ENCODE measurements around the gene SPINK4. TPM values are rescaled to one million over a fixed set of nuclear protein-coding genes. Genes with fewer than 3 reads are reported as not detected.
A peak's percentile ranks its signal among the peaks of the same experiment; 100 is the strongest.

Gene SPINK4
- total RNA-seq, 1 donor from 2014 or later, result not detected

DNA sequence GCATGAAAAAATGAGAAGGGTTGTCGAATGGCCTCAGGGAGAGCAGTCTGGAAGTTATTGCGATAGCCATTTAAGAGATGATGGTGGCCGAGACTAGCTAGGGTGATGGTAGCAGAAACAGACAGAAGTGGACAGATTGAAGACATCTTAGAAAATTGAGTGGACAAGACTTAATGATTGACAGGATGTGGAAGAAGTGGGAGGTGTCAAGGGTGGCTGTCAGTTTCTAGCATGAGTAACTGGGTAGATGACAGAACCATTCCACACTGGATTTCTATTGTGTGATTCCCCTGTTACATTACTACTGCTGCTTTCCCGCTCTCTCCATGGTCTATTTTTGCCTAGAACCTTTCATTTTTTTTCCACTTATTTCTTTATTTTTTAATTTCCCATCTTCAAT is 37.5 kb downstream of the SPINK4 start:
- ChIA-PET POLR2A (no interaction called here), CTCF (interaction anchor here (0.6 to 1.0 kb wide), 3 partner anchors 9 to 161 kb away, joined by 3 read pairs; no protein-coding TSS in a partner anchor)
- Mint-ChIP-seq H3K36me3 (ENCODE audit: low read depth) (peaks cover 81% of the 10 kb centered on the region), H3K4me1 (no peaks in the 10 kb centered on the region), H3K27me3 (no peaks in the 10 kb centered on the region), H3K27ac (no peak overlapping the region), H3K4me3 (no peak overlapping the region), H3K9me3 (no peaks in the 10 kb centered on the region)
- no peak for DNase-seq
- no peak for ATAC-seq (ENCODE audit: low read depth)
- intact Hi-C loops (cut with micrococcal nuclease), result no loop called here
- TF ChIP-seq, protein P1, sequence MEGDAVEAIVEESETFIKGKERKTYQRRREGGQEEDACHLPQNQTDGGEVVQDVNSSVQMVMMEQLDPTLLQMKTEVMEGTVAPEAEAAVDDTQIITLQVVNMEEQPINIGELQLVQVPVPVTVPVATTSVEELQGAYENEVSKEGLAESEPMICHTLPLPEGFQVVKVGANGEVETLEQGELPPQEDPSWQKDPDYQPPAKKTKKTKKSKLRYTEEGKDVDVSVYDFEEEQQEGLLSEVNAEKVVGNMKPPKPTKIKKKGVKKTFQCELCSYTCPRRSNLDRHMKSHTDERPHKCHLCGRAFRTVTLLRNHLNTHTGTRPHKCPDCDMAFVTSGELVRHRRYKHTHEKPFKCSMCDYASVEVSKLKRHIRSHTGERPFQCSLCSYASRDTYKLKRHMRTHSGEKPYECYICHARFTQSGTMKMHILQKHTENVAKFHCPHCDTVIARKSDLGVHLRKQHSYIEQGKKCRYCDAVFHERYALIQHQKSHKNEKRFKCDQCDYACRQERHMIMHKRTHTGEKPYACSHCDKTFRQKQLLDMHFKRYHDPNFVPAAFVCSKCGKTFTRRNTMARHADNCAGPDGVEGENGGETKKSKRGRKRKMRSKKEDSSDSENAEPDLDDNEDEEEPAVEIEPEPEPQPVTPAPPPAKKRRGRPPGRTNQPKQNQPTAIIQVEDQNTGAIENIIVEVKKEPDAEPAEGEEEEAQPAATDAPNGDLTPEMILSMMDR (IDR thresholded peaks at IDR 0.05), result no peak

DNA sequence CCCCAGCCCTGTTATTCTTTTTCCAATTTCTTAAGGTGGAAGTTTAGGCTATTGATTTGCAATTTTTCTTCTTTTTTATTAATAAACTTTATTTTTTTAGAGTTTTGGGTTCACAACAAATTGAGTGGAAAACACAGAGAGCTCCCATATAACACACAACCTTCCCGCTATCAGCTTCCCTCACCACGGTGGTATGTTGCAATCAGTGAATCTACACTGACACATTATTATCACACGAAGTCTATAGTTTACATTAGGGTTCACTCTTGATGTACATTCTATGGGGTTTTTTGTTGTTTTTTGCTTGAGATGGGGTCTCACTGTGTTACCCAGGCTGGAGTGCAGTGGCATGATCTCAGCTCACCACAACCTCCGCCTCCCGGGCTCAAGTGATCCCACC is 45.5 kb downstream of the SPINK4 start:
- H3K4me1 Mint-ChIP-seq, result peaks cover 15% of the 10 kb centered on the region
- no peak for ATAC-seq (ENCODE audit: low read depth)
- H3K4me3 Mint-ChIP-seq, result no peak overlapping the region
- H3K36me3 Mint-ChIP-seq (ENCODE audit: low read depth), result peaks cover 31% of the 10 kb centered on the region
- no peaks in the 10 kb centered on the region for H3K9me3 Mint-ChIP-seq
- DNase-seq, result no peak
- intact Hi-C loops (cut with micrococcal nuclease), result loop anchor here (5.0 kb wide), 1 partner anchor 42 kb away; no protein-coding TSS in a partner anchor
- CTCF ChIA-PET, result interaction anchor here (3.1 kb wide), 1 partner anchor 181 kb away, joined by 17 read pairs; no protein-coding TSS in a partner anchor
- no peak overlapping the region for H3K27ac Mint-ChIP-seq
- TF ChIP-seq, protein P1 (IDR thresholded peaks at IDR 0.05), result no peak
- POLR2A ChIA-PET, result no interaction called here
- H3K27me3 Mint-ChIP-seq, result no peaks in the 10 kb centered on the region

DNA sequence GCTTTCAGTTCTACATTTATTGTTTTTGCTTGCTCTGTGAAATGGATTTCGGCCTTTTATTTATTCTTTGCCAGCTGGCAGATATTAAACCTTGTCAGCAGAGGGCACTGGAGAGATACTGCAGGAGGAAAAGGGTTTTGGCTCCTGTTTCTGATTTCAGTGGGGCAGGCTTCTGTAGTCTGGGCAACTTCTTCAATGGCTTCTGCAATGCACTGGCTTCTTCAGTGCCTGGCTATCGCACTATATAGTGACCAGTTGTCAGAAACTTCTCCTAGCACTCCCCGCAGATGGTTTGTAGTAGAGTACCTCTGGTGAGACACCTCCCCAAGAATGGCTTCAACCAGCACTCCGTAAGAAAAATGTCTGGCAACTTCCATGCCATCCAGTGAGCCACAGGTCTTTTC is 47.1 kb downstream of the SPINK4 start:
- Mint-ChIP-seq H3K36me3 (ENCODE audit: low read depth) (peaks cover 30% of the 10 kb centered on the region), H3K4me1 (peaks cover 30% of the 10 kb centered on the region), H3K9me3 (no peaks in the 10 kb centered on the region), H3K4me3 (peak overlapping the region; percentile 35), H3K27me3 (no peaks in the 10 kb centered on the region), H3K27ac (peak overlapping the region; percentile 74)
- intact Hi-C loops (cut with micrococcal nuclease), result loop anchor here (1.0 to 5.0 kb wide), 4 partner anchors 10 to 179 kb away; no protein-coding TSS in a partner anchor
- ATAC-seq (ENCODE audit: low read depth) (peak; percentile 12), DNase-seq (no peak)
- ChIA-PET CTCF (interaction anchor here (0.6 to 3.1 kb wide), 18 partner anchors 9 to 527 kb away, joined by 3 to 28 read pairs (median 3); partner anchors contain the start of genes BAG1 and NOL6), POLR2A (interaction anchor here (0.6 to 1.8 kb wide), 6 partner anchors 10 to 262 kb away, joined by 3 to 15 read pairs (median 4); partner anchors contain the start of genes B4GALT1, DNAJA1 and SMU1)
- TF ChIP-seq, protein P1 (IDR thresholded peaks at IDR 0.05), result no peak

DNA sequence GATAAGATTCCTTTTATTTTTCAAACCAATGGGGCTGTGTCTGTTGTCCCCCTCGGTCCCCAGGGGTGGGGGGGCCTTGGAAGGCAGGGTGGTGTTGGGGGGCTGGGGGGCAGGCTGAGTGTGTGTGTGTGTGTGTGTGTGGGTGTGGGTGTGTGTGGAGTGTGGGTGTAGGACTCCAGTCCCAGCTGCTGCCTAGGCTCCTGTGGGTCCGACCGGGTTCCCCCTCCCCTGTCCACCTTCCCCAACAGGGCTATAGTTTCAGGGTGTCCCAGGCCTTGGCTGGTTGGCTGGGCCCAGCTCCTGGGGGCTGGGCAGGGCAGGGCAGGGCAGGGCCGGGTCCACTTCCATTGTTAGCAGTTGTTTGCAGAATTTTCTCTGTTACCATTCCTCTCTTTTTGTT is 48.3 kb downstream of the SPINK4 start:
- ATAC-seq (ENCODE audit: low read depth) (no peak), DNase-seq (no peak)
- Mint-ChIP-seq H3K27ac (peak overlapping the region; percentile 66), H3K4me1 (peaks cover 41% of the 10 kb centered on the region), H3K27me3 (no peaks in the 10 kb centered on the region), H3K4me3 (no peak overlapping the region), H3K9me3 (no peaks in the 10 kb centered on the region), H3K36me3 (ENCODE audit: low read depth) (peaks cover 29% of the 10 kb centered on the region)
- intact Hi-C loops (cut with micrococcal nuclease), result loop anchor here (5.0 kb wide), 1 partner anchor 39 kb away; no protein-coding TSS in a partner anchor
- ChIA-PET CTCF (interaction anchor here (0.6 to 3.1 kb wide), 7 partner anchors 9 to 210 kb away, joined by 3 to 28 read pairs (median 3); partner anchors contain the start of gene NOL6), POLR2A (interaction anchor here (1.4 to 1.8 kb wide), 2 partner anchors 9 to 11 kb away, joined by 7 to 15 read pairs; no protein-coding TSS in a partner anchor)
- TF ChIP-seq, protein P1 (IDR thresholded peaks at IDR 0.05), result no peak

DNA sequence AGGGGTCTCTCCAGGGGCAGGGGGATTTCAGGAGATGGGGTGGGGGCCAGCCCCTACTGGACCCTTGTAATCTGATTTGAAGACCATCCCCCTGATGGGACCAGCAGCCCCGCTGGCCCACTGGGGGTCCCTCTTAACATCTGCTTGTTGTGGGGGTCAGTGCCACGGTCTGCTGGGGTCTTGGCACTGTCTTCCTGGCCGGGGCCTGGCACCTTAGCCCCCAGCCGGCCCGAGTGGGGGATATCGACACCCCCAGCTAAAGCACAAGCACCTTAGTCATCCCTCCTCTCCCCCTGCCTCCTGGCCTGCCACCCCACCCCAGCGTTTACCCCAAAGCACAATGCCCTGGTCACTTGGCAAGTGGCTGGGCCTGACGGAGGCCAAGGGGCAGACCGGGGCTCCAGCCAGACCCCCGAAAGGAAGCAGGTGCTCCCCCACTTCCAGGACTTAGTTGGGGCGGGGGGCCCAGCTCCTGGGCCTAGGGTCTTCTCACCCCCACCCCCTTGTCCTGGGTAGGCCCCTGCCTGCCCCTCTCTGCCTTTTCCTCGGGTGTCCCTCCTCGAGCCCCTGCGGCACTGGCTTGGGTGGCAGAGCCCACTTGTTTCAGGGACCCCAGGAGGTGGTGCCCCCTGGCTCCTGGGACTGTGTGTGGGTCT is 49.0 kb downstream of the SPINK4 start:
- intact Hi-C loops (cut with micrococcal nuclease), result loop anchor here (5.0 kb wide), 1 partner anchor 38 kb away; no protein-coding TSS in a partner anchor
- Mint-ChIP-seq H3K36me3 (ENCODE audit: low read depth) (peaks cover 30% of the 10 kb centered on the region), H3K4me3 (peak overlapping the region; percentile 19), H3K9me3 (no peaks in the 10 kb centered on the region), H3K27ac (peak overlapping the region; percentile 100), H3K27me3 (no peaks in the 10 kb centered on the region), H3K4me1 (peaks cover 48% of the 10 kb centered on the region)
- CTCF ChIA-PET, result no interaction called here
- POLR2A ChIA-PET, result interaction anchor here (1.9 to 2.2 kb wide), 2 partner anchors 21 to 264 kb away, joined by 5 to 22 read pairs; partner anchors contain the start of gene DNAJA1
- no peak for ATAC-seq (ENCODE audit: low read depth)
- TF ChIP-seq, protein P1 (IDR thresholded peaks at IDR 0.05), result no peak
- peak; percentile 19 for DNase-seq
